ENCODE data around the gene SMG6.
"Not testable (repeated sequence)": the region's sequence is repeated elsewhere in the genome, so short reads cannot be mapped to it uniquely, and the experiment has no call there.

The SMG6 gene

DNA sequence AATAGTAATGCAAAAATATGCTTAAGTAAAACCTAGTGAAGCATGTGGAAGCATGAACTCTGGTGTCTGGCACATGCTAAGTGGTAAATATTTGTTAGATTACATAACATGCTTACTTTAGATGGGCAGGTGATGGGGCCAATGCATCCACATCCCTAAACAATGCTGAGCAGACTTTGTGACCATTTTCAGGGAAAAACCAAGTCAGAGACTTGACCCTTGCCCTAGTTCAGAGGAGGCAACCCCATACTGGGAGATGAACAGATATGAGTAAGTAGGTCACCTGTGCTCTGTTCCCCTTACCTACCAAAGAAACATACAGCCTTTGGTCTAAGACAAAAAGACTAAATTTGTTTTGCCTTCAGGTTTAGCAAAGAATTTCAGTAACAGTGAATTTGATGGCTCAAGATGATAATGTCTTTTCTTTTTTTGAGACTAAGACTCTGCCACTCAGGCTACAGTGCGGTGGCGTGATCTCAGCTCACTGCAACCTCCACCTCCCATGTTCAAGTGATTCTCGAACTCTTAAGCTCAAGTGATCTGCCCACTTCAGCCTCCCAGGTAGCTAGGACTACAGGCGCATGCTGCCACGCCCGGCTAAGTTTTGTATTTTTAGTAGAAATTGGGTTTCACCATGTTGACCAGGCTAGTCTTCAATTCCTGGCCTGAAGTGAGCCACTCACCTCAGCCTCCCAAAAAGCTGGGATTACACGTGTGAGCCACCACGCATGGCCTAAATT is 157.3 kb downstream of the SMG6 start:
- no peak for ATAC-seq
- no peak for TF ChIP-seq ZFP30 (CRISPR knock-in tag; IDR thresholded peaks at IDR 0.05)
- TF ChIP-seq, protein P1, sequence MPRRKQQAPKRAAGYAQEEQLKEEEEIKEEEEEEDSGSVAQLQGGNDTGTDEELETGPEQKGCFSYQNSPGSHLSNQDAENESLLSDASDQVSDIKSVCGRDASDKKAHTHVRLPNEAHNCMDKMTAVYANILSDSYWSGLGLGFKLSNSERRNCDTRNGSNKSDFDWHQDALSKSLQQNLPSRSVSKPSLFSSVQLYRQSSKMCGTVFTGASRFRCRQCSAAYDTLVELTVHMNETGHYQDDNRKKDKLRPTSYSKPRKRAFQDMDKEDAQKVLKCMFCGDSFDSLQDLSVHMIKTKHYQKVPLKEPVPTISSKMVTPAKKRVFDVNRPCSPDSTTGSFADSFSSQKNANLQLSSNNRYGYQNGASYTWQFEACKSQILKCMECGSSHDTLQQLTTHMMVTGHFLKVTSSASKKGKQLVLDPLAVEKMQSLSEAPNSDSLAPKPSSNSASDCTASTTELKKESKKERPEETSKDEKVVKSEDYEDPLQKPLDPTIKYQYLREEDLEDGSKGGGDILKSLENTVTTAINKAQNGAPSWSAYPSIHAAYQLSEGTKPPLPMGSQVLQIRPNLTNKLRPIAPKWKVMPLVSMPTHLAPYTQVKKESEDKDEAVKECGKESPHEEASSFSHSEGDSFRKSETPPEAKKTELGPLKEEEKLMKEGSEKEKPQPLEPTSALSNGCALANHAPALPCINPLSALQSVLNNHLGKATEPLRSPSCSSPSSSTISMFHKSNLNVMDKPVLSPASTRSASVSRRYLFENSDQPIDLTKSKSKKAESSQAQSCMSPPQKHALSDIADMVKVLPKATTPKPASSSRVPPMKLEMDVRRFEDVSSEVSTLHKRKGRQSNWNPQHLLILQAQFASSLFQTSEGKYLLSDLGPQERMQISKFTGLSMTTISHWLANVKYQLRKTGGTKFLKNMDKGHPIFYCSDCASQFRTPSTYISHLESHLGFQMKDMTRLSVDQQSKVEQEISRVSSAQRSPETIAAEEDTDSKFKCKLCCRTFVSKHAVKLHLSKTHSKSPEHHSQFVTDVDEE (CRISPR knock-in tag; IDR thresholded peaks at IDR 0.05) = no peak

DNA sequence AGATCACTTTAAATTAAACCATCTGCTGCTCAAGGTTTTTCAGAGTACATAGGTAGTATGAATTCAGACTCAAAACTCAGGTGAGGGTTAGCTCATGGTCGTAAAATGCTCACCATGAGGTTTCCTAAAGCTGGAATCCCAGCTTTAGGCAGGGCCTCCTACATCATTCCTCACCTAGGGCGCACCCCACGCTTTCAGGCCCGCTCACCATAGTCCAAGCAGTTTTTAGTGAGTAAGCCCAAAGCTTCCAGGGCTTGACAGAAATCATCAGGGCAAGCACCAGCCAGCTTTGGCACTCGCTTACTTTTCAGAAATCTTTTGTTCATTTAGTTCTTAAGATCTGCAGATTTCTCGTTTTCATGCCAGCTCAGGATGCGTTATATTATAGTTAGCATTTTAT is 158.9 kb downstream of the SMG6 start:
- no peak for TF ChIP-seq ZFP3 (CRISPR knock-in tag; IDR thresholded peaks at IDR 0.05)
- no peak for TF ChIP-seq RARB (CRISPR knock-in tag; IDR thresholded peaks at IDR 0.05)
- TF ChIP-seq, protein P1 (CRISPR knock-in tag; IDR thresholded peaks at IDR 0.05) = no peak
- no peak for TF ChIP-seq CSRNP3 (CRISPR knock-in tag; IDR thresholded peaks at IDR 0.05)
- TF ChIP-seq ZNF8 (CRISPR knock-in tag; IDR thresholded peaks at IDR 0.05) = no peak
- no peak for TF ChIP-seq TOX (CRISPR knock-in tag; IDR thresholded peaks at IDR 0.05; ENCODE audit: borderline replicate concordance)
- TF ChIP-seq PPARA (CRISPR knock-in tag; IDR thresholded peaks at IDR 0.05; ENCODE audit: borderline replicate concordance) = no peak
- no peak for TF ChIP-seq POU6F1 (CRISPR knock-in tag; IDR thresholded peaks at IDR 0.05; ENCODE audit: borderline replicate concordance, low read depth)
- no peak for TF ChIP-seq ESRRG (CRISPR knock-in tag; IDR thresholded peaks at IDR 0.05)
- TF ChIP-seq SNAI2 (CRISPR knock-in tag; IDR thresholded peaks at IDR 0.05) = no peak
- no peak for TF ChIP-seq BACH2 (CRISPR knock-in tag; IDR thresholded peaks at IDR 0.05; ENCODE audit: borderline replicate concordance)
- no peak for TF ChIP-seq CSDC2 (CRISPR knock-in tag; IDR thresholded peaks at IDR 0.05)
- no peak for TF ChIP-seq ARNTL (CRISPR knock-in tag; IDR thresholded peaks at IDR 0.05; ENCODE audit: borderline replicate concordance, low read depth)
- no peak for TF ChIP-seq ZNF565 (CRISPR knock-in tag; conservative IDR thresholded peaks at IDR 0.05; ENCODE audit: low read depth)
- TF ChIP-seq ISL1 (CRISPR knock-in tag; IDR thresholded peaks at IDR 0.05) = no peak
- ATAC-seq = no peak

DNA sequence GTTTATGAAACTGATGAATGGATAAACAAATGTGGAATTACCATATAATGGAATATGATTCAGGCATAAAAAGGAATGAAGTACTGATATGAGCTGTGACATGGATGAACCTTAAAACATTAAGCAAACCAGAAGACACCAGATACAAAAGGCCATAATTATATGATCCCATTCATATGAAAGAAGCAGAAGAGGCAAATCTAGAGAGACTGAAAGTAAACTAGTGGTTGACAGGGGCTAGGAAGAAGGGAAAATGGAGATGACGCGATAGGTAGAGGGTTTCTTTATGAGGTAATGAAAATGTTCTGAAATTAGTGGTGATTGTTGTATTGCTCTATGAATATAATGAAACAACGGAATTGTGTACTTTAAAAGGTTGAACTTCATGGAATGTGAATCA is 160.3 kb downstream of the SMG6 start:
- no peak for TF ChIP-seq TOX (CRISPR knock-in tag; IDR thresholded peaks at IDR 0.05; ENCODE audit: borderline replicate concordance)
- TF ChIP-seq CSRNP3 (CRISPR knock-in tag; IDR thresholded peaks at IDR 0.05) = no peak
- TF ChIP-seq ZNF565 (CRISPR knock-in tag; conservative IDR thresholded peaks at IDR 0.05; ENCODE audit: low read depth) = no peak
- TF ChIP-seq CREB5 (CRISPR knock-in tag; IDR thresholded peaks at IDR 0.05; ENCODE audit: low read depth) = no peak
- TF ChIP-seq TCF4 (CRISPR knock-in tag; IDR thresholded peaks at IDR 0.05; ENCODE audit: borderline replicate concordance) = no peak
- TF ChIP-seq CSDC2 (CRISPR knock-in tag; IDR thresholded peaks at IDR 0.05) = no peak
- TF ChIP-seq, protein P1 (CRISPR knock-in tag; IDR thresholded peaks at IDR 0.05) = no peak
- no peak for TF ChIP-seq ESRRG (CRISPR knock-in tag; IDR thresholded peaks at IDR 0.05)
- no peak for ATAC-seq

GRCh38 chr17:2142682-2143081 is 160.9 kb downstream of the SMG6 start:
- ATAC-seq = not testable (repeated sequence)
